ENCODE data around the gene NCR2. TPM values are rescaled to one million over a fixed set of nuclear protein-coding genes. Genes with fewer than 3 reads are reported as not detected.

NCR2 gene
- total RNA-seq, 1 experiment from 2014 or later, result not detected

DNA sequence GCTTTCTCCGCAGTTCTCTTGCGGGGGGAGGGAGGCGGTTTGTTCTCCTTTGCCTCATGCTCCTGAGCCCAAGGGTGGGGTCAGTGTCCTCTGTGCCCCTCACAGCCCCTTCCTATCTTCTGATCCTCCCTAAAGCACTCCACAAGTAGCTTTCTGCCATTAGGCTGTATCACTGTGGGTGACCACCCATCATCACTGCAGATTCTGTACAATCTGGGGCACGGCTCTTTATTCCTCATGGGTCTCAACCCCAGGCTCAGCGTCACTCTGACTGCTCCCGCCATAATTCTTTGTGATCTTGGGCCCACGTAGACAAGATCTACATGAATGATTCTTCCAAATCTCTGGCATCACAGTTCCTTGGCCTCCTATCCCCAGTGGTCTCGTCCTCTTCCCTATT lies 10.5 kb downstream of the NCR2 start (continued):
- no peak for TF ChIP-seq GRHL2 (CRISPR knock-in tag; IDR thresholded peaks at IDR 0.05; ENCODE audit: insufficient replicate concordance, severe bottlenecking)
- TF ChIP-seq, protein P1, sequence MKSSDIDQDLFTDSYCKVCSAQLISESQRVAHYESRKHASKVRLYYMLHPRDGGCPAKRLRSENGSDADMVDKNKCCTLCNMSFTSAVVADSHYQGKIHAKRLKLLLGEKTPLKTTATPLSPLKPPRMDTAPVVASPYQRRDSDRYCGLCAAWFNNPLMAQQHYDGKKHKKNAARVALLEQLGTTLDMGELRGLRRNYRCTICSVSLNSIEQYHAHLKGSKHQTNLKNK (CRISPR knock-in tag; IDR thresholded peaks at IDR 0.05), result no peak
- TF ChIP-seq, protein P2, sequence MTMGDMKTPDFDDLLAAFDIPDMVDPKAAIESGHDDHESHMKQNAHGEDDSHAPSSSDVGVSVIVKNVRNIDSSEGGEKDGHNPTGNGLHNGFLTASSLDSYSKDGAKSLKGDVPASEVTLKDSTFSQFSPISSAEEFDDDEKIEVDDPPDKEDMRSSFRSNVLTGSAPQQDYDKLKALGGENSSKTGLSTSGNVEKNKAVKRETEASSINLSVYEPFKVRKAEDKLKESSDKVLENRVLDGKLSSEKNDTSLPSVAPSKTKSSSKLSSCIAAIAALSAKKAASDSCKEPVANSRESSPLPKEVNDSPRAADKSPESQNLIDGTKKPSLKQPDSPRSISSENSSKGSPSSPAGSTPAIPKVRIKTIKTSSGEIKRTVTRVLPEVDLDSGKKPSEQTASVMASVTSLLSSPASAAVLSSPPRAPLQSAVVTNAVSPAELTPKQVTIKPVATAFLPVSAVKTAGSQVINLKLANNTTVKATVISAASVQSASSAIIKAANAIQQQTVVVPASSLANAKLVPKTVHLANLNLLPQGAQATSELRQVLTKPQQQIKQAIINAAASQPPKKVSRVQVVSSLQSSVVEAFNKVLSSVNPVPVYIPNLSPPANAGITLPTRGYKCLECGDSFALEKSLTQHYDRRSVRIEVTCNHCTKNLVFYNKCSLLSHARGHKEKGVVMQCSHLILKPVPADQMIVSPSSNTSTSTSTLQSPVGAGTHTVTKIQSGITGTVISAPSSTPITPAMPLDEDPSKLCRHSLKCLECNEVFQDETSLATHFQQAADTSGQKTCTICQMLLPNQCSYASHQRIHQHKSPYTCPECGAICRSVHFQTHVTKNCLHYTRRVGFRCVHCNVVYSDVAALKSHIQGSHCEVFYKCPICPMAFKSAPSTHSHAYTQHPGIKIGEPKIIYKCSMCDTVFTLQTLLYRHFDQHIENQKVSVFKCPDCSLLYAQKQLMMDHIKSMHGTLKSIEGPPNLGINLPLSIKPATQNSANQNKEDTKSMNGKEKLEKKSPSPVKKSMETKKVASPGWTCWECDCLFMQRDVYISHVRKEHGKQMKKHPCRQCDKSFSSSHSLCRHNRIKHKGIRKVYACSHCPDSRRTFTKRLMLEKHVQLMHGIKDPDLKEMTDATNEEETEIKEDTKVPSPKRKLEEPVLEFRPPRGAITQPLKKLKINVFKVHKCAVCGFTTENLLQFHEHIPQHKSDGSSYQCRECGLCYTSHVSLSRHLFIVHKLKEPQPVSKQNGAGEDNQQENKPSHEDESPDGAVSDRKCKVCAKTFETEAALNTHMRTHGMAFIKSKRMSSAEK (CRISPR knock-in tag; IDR thresholded peaks at IDR 0.05; ENCODE audit: borderline replicate concordance), result no peak

DNA sequence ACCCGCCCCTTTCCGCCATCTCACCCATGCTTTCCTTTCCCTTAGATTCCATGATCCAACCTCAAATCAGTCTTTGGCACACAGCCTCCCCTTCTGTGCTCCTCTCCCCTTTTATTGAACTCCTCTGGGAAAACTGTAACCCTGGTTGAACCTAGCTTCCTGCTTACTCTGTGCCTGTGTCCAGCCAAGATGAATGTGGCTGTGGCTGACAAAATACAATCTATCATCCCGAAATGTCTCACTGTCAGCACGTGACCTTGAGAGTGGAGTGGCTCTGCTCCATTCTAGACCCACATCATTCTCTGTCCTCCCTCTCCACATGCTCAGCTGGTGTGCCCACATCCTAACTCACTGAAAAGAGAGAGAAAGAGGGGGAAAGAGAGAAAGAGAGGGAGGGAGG lies 11.0 kb downstream of the NCR2 start:
- ChIA-PET CTCF (no interaction called here), POLR2A (no interaction called here)
- Mint-ChIP-seq H3K36me3 (peaks cover 8% of the 10 kb centered on the region), H3K4me1 (no peaks in the 10 kb centered on the region), H3K4me3 (no peak overlapping the region), H3K9me3 (peaks cover 27% of the 10 kb centered on the region), H3K27ac (no peak overlapping the region), H3K27me3 (ENCODE audit: low read depth) (peaks cover 65% of the 10 kb centered on the region)
- DNase-seq (ENCODE audit: low spot score) (no peak), ATAC-seq (no peak)
- TF ChIP-seq ESRRA (CRISPR knock-in tag; IDR thresholded peaks at IDR 0.05; ENCODE audit: borderline replicate concordance) (no peak), ZNF396 (CRISPR knock-in tag; IDR thresholded peaks at IDR 0.05; ENCODE audit: borderline replicate concordance) (no peak), MYBL2 (CRISPR knock-in tag; IDR thresholded peaks at IDR 0.05) (no peak), GABPB1 (CRISPR knock-in tag; IDR thresholded peaks at IDR 0.05) (no peak), ZNF416 (CRISPR knock-in tag; IDR thresholded peaks at IDR 0.05) (no peak), HMGA2 (CRISPR knock-in tag; IDR thresholded peaks at IDR 0.05) (no peak), CBFB (CRISPR knock-in tag; IDR thresholded peaks at IDR 0.05; ENCODE audit: low read depth) (no peak), TCF7 (CRISPR knock-in tag; IDR thresholded peaks at IDR 0.05; ENCODE audit: low read depth) (no peak)
- TF ChIP-seq, protein P3, sequence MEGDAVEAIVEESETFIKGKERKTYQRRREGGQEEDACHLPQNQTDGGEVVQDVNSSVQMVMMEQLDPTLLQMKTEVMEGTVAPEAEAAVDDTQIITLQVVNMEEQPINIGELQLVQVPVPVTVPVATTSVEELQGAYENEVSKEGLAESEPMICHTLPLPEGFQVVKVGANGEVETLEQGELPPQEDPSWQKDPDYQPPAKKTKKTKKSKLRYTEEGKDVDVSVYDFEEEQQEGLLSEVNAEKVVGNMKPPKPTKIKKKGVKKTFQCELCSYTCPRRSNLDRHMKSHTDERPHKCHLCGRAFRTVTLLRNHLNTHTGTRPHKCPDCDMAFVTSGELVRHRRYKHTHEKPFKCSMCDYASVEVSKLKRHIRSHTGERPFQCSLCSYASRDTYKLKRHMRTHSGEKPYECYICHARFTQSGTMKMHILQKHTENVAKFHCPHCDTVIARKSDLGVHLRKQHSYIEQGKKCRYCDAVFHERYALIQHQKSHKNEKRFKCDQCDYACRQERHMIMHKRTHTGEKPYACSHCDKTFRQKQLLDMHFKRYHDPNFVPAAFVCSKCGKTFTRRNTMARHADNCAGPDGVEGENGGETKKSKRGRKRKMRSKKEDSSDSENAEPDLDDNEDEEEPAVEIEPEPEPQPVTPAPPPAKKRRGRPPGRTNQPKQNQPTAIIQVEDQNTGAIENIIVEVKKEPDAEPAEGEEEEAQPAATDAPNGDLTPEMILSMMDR (IDR thresholded peaks at IDR 0.05), result no peak
- TF ChIP-seq, protein P4, sequence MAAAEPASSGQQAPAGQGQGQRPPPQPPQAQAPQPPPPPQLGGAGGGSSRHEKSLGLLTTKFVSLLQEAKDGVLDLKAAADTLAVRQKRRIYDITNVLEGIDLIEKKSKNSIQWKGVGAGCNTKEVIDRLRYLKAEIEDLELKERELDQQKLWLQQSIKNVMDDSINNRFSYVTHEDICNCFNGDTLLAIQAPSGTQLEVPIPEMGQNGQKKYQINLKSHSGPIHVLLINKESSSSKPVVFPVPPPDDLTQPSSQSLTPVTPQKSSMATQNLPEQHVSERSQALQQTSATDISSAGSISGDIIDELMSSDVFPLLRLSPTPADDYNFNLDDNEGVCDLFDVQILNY (CRISPR knock-in tag; IDR thresholded peaks at IDR 0.05), result no peak

DNA sequence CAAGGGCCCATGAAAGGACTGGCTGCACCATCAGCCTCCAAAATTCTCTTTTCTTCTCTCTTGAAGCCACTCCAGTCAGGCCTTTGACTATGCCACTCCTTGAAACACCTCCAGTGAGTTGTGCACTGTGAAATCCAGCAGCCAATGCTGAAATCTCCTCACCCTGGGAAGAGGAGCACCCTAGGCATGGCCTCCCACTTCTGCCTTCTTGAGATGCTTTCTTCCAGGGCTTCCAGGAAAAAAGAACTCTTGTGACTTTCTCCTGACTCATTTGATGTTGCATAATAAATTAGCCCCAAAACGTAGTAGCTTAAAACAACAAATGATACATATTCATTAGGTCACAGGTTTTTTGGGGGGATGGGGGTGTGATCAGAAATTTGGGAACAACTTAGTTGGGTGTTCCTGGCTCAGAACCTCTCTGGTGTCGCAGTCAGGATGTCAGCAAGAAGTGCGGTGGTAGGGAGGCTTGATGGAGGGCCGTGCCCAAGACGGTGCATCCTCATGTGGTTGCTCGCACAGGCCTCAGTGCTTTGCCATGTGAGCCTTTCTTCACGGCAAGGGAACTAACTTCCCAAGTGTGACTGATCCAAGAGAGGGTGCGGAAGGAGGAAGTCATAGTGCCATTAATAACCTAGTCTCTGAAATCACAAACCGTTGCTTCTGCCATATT lies 12.1 kb downstream of the NCR2 start:
- no peak for DNase-seq (ENCODE audit: low spot score)
- H3K4me1 Mint-ChIP-seq, result no peaks in the 10 kb centered on the region
- H3K4me3 Mint-ChIP-seq, result no peak overlapping the region
- ChIA-PET POLR2A (interaction anchor here (0.6 kb wide), 1 partner anchor 834 kb away, joined by 5 read pairs; no protein-coding TSS in a partner anchor), CTCF (no interaction called here)
- H3K36me3 Mint-ChIP-seq, result peaks cover 8% of the 10 kb centered on the region
- no peak overlapping the region for H3K27ac Mint-ChIP-seq
- peaks cover 27% of the 10 kb centered on the region for H3K9me3 Mint-ChIP-seq
- peaks cover 63% of the 10 kb centered on the region for H3K27me3 Mint-ChIP-seq (ENCODE audit: low read depth)
- TF ChIP-seq CREM (CRISPR knock-in tag; IDR thresholded peaks at IDR 0.05) (no peak), JAZF1 (CRISPR knock-in tag; IDR thresholded peaks at IDR 0.05) (no peak)
- no peak for ATAC-seq

All from WTC11 (cell line).